ENCODE measurements around the gene MICU1.

DNA sequence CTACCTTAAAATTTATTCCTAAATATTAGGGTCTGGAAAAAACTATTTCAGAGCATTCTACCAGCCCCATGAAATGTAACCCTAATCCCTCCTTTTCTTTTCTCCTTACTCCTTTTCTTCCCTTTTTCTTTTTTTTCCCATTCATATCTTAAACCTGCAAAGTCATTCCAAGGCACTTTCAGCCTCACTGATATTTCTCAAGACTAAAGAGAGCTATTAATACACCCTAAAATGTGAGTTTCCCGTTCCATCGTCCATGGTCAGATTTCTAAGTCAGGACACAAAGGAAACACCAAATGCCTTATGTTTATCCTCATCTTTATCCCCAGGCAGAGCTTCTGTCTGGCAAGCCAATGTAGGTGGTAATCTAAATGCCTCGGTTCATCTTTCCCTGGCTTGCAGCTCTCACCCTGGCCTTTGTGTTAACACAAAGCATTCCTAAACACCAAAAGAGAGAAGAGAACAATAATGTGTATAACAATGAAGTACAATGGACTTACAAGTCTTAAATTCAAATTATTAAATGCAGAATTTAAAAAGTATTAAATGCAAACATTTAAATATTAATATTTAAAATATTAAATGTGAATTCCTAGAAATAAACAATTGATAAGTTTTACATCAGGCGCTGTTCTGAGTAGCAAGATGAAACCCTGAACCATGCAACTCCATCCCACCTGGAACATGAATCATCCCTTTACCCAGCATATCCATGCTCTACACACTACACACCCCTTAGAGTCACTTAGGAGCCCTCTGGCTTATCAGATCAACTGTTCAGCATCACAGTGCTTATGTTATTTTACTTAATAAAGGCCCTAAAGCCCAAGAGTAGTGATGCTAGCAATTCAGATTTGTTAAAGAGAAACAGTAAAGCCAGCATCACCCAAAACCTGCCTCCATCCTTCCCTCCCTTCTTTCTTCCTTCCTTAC, 26.8 kb downstream of the MICU1 start:
- TF ChIP-seq, protein P1, sequence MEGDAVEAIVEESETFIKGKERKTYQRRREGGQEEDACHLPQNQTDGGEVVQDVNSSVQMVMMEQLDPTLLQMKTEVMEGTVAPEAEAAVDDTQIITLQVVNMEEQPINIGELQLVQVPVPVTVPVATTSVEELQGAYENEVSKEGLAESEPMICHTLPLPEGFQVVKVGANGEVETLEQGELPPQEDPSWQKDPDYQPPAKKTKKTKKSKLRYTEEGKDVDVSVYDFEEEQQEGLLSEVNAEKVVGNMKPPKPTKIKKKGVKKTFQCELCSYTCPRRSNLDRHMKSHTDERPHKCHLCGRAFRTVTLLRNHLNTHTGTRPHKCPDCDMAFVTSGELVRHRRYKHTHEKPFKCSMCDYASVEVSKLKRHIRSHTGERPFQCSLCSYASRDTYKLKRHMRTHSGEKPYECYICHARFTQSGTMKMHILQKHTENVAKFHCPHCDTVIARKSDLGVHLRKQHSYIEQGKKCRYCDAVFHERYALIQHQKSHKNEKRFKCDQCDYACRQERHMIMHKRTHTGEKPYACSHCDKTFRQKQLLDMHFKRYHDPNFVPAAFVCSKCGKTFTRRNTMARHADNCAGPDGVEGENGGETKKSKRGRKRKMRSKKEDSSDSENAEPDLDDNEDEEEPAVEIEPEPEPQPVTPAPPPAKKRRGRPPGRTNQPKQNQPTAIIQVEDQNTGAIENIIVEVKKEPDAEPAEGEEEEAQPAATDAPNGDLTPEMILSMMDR (IDR thresholded peaks at IDR 0.05) = no peak
- TF ChIP-seq POLR2AphosphoS5 (IDR thresholded peaks at IDR 0.05) = no peak
- no peak for TF ChIP-seq POLR2A (IDR thresholded peaks at IDR 0.05)

All from sigmoid colon (tissue), 4 donors.